NCI-H2227 treated with DMSO at 0.1 percent for 48 hours (cell line): ENCODE measurements around the gene AQP12B.
"Not testable (repeated sequence)": the region's sequence is repeated elsewhere in the genome, so short reads cannot be mapped to it uniquely, and the experiment has no call there.

Source experiments
- DNase-seq: peaks from one replicate; lab custom pipeline; 2025; lab: John Stamatoyannopoulos, UW

AQP12B gene

GRCh38 chr2:240683329-240683979 lies 769 bp upstream of the AQP12B start:
- not testable (repeated sequence) for DNase-seq

DNA sequence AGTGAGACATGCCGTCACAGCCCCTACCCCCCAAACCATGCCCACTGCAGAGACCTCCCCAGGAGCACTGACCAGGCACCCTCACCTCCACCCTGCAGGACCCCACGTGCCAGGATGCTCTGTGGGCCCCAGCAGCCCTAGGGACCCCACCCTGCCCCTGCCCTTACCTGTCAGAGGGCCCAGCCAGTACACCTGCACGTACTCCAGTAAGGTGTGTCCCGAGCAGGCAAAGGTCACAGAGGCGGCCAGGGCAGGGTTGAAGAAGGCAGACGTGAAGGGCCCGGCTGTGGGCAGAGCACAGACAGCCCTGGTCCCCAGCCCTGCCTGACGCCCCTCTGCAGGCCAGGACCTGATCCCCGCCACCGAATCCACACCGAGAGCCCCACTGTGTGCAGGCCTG lies 2.5 kb downstream of the AQP12B start:
- not testable (repeated sequence) for DNase-seq

GRCh38 chr2:240678909-240679308 lies 3.8 kb downstream of the AQP12B start:
- DNase-seq: not testable (repeated sequence)

- not testable (repeated sequence) for DNase-seq
Measured at GRCh38 chr2:240678043-240678442, 4.6 kb downstream of the AQP12B start.

- DNase-seq: not testable (repeated sequence)
Measured at GRCh38 chr2:240675345-240675744, 7.3 kb downstream of the AQP12B start.

DNA sequence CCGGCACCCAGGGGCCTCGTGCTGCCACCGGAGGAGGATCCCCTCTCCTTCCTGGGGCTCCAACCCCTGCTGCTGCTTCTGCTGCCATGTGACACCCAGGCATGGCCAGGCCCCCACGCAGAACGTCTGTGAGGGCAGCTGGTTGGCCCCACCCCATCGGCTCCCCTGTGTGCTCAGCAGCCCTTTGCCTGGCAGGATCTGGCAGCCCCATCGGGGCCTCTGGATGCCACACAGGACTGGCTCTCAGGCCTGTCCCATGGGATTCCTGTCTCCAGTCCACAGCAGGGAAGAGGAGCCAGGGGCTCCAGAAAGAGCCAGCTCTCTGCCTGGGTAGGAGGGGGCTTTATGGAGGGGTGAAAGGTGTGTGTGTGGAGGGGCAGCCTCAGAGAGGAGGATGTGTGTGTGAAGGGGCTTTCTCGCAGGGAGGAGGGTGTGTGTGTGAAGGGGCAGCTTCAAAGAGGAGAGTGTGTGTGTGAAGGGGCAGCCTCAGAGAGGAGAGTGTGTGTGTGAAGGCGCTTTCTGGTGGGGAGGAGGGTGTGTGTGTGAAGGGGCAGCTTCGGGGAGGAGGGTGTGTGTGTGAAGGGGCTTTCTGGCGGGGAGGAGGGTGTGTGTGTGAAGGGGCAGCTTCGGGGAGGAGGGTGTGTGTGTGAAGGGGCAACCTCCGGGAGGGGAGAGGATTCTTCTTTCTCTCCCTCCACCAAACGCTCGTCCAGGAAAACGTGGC lies 8.1 kb downstream of the AQP12B start:
- not testable (repeated sequence) for DNase-seq

- no peak for DNase-seq
Measured at GRCh38 chr2:240672701-240673190, 9.9 kb downstream of the AQP12B start.

DNA sequence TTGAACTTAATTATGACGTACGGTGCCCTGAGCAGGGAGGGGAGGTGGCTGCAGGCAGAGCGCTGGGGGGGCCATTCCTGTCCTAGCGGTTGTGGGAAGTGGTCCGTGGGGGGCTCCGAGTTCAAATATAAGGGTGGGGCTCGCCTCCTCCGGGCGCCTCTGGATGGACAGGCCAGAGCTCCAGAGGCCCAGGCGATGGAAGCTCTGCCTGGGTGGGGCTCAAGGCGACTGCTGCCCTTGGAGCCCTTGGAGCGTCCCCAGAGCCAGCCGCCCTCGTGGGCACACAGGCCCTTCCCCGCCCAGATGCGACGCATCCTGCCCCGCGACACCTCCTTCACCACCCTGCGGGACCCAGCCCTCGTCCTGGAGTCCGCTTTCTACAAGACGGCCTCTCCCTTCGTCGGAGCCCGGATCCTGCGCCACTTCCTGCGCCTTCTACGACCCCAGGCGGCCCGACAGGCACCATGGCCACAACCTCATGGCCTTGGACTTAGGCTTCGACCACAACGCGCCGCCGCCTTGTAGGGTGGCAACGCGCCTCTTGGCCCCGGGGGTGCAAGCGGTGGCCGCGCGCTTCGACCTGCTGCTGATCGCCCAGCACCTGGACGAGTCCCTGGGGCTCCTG lies 10.5 kb downstream of the AQP12B start:
- DNase-seq: no peak

GRCh38 chr2:240670950-240671349 lies 11.7 kb downstream of the AQP12B start:
- no peak for DNase-seq

GRCh38 chr2:240670402-240670801 lies 12.3 kb downstream of the AQP12B start:
- no peak for DNase-seq

GRCh38 chr2:240664622-240665021 lies 18.1 kb downstream of the AQP12B start:
- DNase-seq: no peak

DNA sequence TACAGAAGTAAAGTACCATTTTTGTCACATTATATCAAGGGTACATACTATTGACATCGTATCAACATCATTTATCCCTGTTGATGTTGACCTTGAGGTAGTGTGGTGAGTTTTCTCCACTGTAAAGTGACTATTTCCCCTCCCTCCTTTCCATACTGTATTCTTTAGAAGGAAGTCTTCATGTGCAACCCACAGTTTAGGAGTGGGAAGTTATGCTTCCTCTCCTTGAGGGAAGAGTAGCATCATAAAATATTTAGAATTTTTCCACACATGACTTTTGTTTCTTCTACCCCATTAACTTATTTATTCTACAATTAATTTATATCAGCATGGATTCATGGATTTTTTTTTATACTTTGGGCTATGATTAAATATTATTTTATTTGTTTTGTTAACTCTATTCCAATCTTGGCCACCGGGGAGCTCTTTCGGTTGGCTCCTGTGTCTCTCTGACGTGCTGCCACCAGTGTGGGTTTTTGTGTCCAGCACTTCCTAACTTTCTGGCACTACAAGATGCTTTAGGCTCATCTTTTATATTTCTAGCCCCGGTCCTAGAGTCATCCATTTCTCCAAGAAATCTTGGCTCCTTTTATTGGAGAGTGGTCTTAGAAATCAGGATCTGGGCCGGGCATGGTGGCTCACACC lies 19.0 kb downstream of the AQP12B start:
- DNase-seq: no peak

- no peak for DNase-seq
Measured at GRCh38 chr2:240662681-240663080, 20.0 kb downstream of the AQP12B start.

- not testable (repeated sequence) for DNase-seq
Measured at GRCh38 chr2:240659883-240660282, 22.8 kb downstream of the AQP12B start.

- no peak for DNase-seq
Measured at GRCh38 chr2:240655931-240656886, 26.5 kb downstream of the AQP12B start.

GRCh38 chr2:240651185-240651584 lies 31.5 kb downstream of the AQP12B start:
- DNase-seq: no peak

GRCh38 chr2:240650254-240650965 lies 32.3 kb downstream of the AQP12B start:
- DNase-seq: no peak

- no peak for DNase-seq
Measured at GRCh38 chr2:240649331-240649730, 33.4 kb downstream of the AQP12B start.

GRCh38 chr2:240648650-240649275 lies 33.9 kb downstream of the AQP12B start:
- no peak for DNase-seq

DNA sequence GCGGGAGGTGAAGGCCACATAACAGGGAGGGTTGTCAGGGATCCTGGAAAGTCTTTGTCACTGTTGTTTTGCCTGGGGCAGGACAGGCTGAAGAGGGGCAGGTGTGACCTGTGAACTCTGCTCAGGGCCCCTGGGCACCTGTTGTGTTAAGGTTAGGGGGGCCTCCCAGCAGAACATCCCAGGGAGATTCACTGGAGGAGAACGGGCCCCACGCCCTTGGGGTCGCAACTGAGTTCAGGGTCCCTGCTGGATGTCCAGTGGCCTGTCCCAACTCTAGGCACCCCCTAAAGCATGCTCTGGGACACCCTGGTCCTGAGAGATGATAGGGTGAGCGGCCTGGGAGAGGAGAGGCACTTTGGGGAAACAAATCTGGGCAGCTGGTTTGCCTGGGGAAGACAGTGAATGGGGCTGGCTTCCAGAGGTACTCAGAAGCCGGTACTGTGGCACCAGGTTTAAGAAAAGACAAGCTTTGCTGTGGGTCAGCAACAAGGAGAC lies 34.5 kb downstream of the AQP12B start:
- no peak for DNase-seq
